NCI-H526 (cell line): ENCODE results near the gene DUOX1.

Source experiments
- DNase-seq, 2 experiments: peaks; one replicate each; lab custom pipeline; 2025; lab: John Stamatoyannopoulos, UW

Gene DUOX1

GRCh38 chr15:45106002-45106790, 23.6 kb upstream of the DUOX1 start:
- no peak for DNase-seq

GRCh38 chr15:45107941-45108630, 21.7 kb upstream of the DUOX1 start:
- no peak for DNase-seq

GRCh38 chr15:45110256-45110820, 19.5 kb upstream of the DUOX1 start:
- DNase-seq: no peak

- peak in 1 of 2 experiments; percentile 9 for DNase-seq
These were observed 18.2 kb upstream of the DUOX1 start for GRCh38 chr15:45111390-45112142.

GRCh38 chr15:45112143-45112590, 17.6 kb upstream of the DUOX1 start:
- DNase-seq: no peak

- peak in 1 of 2 experiments; percentile 61 for DNase-seq
These were observed 17.0 kb upstream of the DUOX1 start for GRCh38 chr15:45112591-45113379.

GRCh38 chr15:45113380-45113990, 16.3 kb upstream of the DUOX1 start:
- DNase-seq: no peak

GRCh38 chr15:45114076-45114750, 15.6 kb upstream of the DUOX1 start, which contains the start of the genes DUOX2 and DUOXA2:
DUOX2 (minus strand) TSS chr15:45114172; CDS start chr15:45113411, 761 bp downstream.
DUOXA2 (plus strand) TSS chr15:45114326; CDS start chr15:45114606, 280 bp downstream.
- peak in 1 of 2 experiments; percentile 43 for DNase-seq

- DNase-seq: no peak
These were observed 15.1 kb upstream of the DUOX1 start for GRCh38 chr15:45114751-45115085.

GRCh38 chr15:45115312-45115820, 14.4 kb upstream of the DUOX1 start:
- DNase-seq: no peak

GRCh38 chr15:45116006-45116481, 13.8 kb upstream of the DUOX1 start:
- no peak for DNase-seq

GRCh38 chr15:45116482-45117307, 13.1 kb upstream of the DUOX1 start:
- no peak for DNase-seq

GRCh38 chr15:45117308-45118130, 12.3 kb upstream of the DUOX1 start:
- DNase-seq: no peak

- DNase-seq: peak; percentile 88 to 95
These were observed 11.6 kb upstream of the DUOX1 start for GRCh38 chr15:45118131-45118588.

- no peak for DNase-seq
These were observed 10.8 kb upstream of the DUOX1 start for GRCh38 chr15:45118996-45119395.

- DNase-seq: no peak
These were observed 9.5 kb upstream of the DUOX1 start for GRCh38 chr15:45120081-45120972.

GRCh38 chr15:45121020-45121419, 8.8 kb upstream of the DUOX1 start:
- no peak for DNase-seq
